Karpas-422 (cell line): ENCODE data around the gene NXPH1. TPM values are rescaled to one million over a fixed set of nuclear protein-coding genes. Genes with fewer than 3 reads are reported as not detected.

Experiments used
- DNase-seq: peaks from one replicate; pipeline ENCODE4 v3.0.0-alpha.2; 2015
- H2AFZ ChIP-seq: fragments of 200-600 bp; sonication (generic); 2 replicates; pipeline ENCODE4 v1.6.1; 2014; ENCODE audit warnings: antibody characterized with exemption, low read length, mixed read lengths
- H3K27ac ChIP-seq: fragments of 200-600 bp; sonication (generic); 2 replicates; pipeline ENCODE4 v1.5.1; 2014; ENCODE audit warnings: mild to moderate bottlenecking, low read length, moderate library complexity
- H3K27me3 ChIP-seq: fragments of 200-600 bp; sonication (generic); 2 replicates; pipeline ENCODE4 v1.6.1; 2014; ENCODE audit warnings: low read length, mixed read lengths
- H3K36me3 ChIP-seq: fragments of 200-600 bp; sonication (generic); 2 replicates; pipeline ENCODE4 v1.6.1; 2014; ENCODE audit warnings: low read length, mixed read lengths; ENCODE audit not compliant: insufficient read depth
- H3K4me1 ChIP-seq: fragments of 200-600 bp; sonication (generic); 2 replicates; pipeline ENCODE4 v1.6.1; 2014; ENCODE audit warnings: mild to moderate bottlenecking, low read length, mixed read lengths
- H3K4me2 ChIP-seq: fragments of 200-600 bp; sonication (generic); 2 replicates; pipeline ENCODE4 v1.6.1; 2014; ENCODE audit warnings: low read length, low read depth, mild to moderate bottlenecking; ENCODE audit not compliant: poor library complexity, severe bottlenecking
- H3K4me3 ChIP-seq: fragments of 200-600 bp; sonication (generic); 2 replicates; pipeline ENCODE4 v1.5.1; 2014; ENCODE audit warnings: mild to moderate bottlenecking, antibody characterized with exemption, low read length, mixed read lengths
- H3K79me2 ChIP-seq: fragments of 200-600 bp; sonication (generic); 2 replicates; pipeline ENCODE4 v1.6.1; 2014; ENCODE audit warnings: mild to moderate bottlenecking, low read length, mixed read lengths
- H3K9ac ChIP-seq: fragments of 200-600 bp; sonication (generic); 2 replicates; pipeline ENCODE4 v1.6.0; 2014; ENCODE audit warnings: low read length
- H3K9me2 ChIP-seq: fragments of 200-600 bp; sonication (generic), shearing (Covaris generic); replicated peaks from 2 replicates; pipeline ENCODE4 v1.6.0; 2014; ENCODE audit warnings: mild to moderate bottlenecking, low read length, moderate library complexity; ENCODE audit not compliant: insufficient read depth
- H3K9me3 ChIP-seq: fragments of 300-700, 200-600 bp; sonication (generic); 2 replicates; pipeline ENCODE4 v1.6.1; 2014; ENCODE audit warnings: low read length, mixed read lengths
- H4K20me1 ChIP-seq: fragments of 200-600 bp; sonication (generic); 2 replicates; pipeline ENCODE4 v1.6.1; 2014; ENCODE audit warnings: mild to moderate bottlenecking, antibody characterized with exemption, low read length, low read depth; ENCODE audit not compliant: insufficient read depth
- total RNA-seq: library from RNA; depleted of rRNA; stranded (reverse); fragments of >200 nt; shearing (Covaris generic); gene quantifications from 2 replicates; pipeline ENCODE4 v1.2.3, GENCODE V29; 2014; ENCODE audit warnings: low replicate concordance

NXPH1 gene
- total RNA-seq, 1 experiment from 2014 or later = not detected

GRCh38 chr7:8579661-8580194 is 146.3 kb downstream of the NXPH1 start:
- no peaks in the 10 kb centered on the region for H3K79me2 ChIP-seq
- H3K27me3 ChIP-seq = no peaks in the 10 kb centered on the region
- H3K4me2 ChIP-seq = no peak overlapping the region
- H3K4me3 ChIP-seq = no peak overlapping the region
- no peak overlapping the region for H3K9ac ChIP-seq
- DNase-seq = no peak
- H3K27ac ChIP-seq = no peak overlapping the region
- no peaks in the 10 kb centered on the region for H3K4me1 ChIP-seq
- no peaks in the 10 kb centered on the region for H3K9me2 ChIP-seq
- H3K9me3 ChIP-seq = no peaks in the 10 kb centered on the region
- no peaks in the 10 kb centered on the region for H4K20me1 ChIP-seq
- H2AFZ ChIP-seq = no peak overlapping the region
- no peaks in the 10 kb centered on the region for H3K36me3 ChIP-seq

- Histone ChIP-seq H3K9me2 (no peaks in the 10 kb centered on the region), H3K79me2 (no peaks in the 10 kb centered on the region), H3K27me3 (no peaks in the 10 kb centered on the region)
These were observed 148.4 kb downstream of the NXPH1 start for GRCh38 chr7:8581842-8582241.

GRCh38 chr7:8582728-8583127 is 149.3 kb downstream of the NXPH1 start:
- H3K9ac ChIP-seq = no peak overlapping the region
- no peaks in the 10 kb centered on the region for H4K20me1 ChIP-seq
- H3K4me2 ChIP-seq = no peak overlapping the region
- no peak overlapping the region for H3K27ac ChIP-seq
- H3K4me3 ChIP-seq = no peak overlapping the region
- H3K4me1 ChIP-seq = no peaks in the 10 kb centered on the region
- H2AFZ ChIP-seq = no peak overlapping the region
- no peaks in the 10 kb centered on the region for H3K79me2 ChIP-seq
- no peaks in the 10 kb centered on the region for H3K36me3 ChIP-seq
- no peaks in the 10 kb centered on the region for H3K9me3 ChIP-seq
- no peaks in the 10 kb centered on the region for H3K27me3 ChIP-seq
- H3K9me2 ChIP-seq = no peaks in the 10 kb centered on the region
- no peak for DNase-seq

More at GRCh38 chr7:8581842-8582241, 148.4 kb downstream of the NXPH1 start:
- Histone ChIP-seq H3K4me3 (no peak overlapping the region), H3K4me1 (no peaks in the 10 kb centered on the region), H3K36me3 (no peaks in the 10 kb centered on the region), H3K9me3 (no peaks in the 10 kb centered on the region), H2AFZ (no peak overlapping the region), H3K9ac (no peak overlapping the region), H3K27ac (no peak overlapping the region), H4K20me1 (no peaks in the 10 kb centered on the region), H3K4me2 (no peak overlapping the region)
- DNase-seq = no peak

GRCh38 chr7:8585591-8585990 is 152.2 kb downstream of the NXPH1 start:
- no peaks in the 10 kb centered on the region for H3K36me3 ChIP-seq
- no peaks in the 10 kb centered on the region for H3K4me1 ChIP-seq
- no peaks in the 10 kb centered on the region for H3K27me3 ChIP-seq
- no peaks in the 10 kb centered on the region for H3K79me2 ChIP-seq
- H3K4me3 ChIP-seq = no peak overlapping the region
- no peaks in the 10 kb centered on the region for H4K20me1 ChIP-seq
- no peak for DNase-seq
- H2AFZ ChIP-seq = no peak overlapping the region
- H3K9me3 ChIP-seq = no peaks in the 10 kb centered on the region
- H3K4me2 ChIP-seq = no peak overlapping the region
- H3K27ac ChIP-seq = no peak overlapping the region
- H3K9ac ChIP-seq = no peak overlapping the region
- H3K9me2 ChIP-seq = no peaks in the 10 kb centered on the region

- H3K9me2 ChIP-seq = no peaks in the 10 kb centered on the region
- H3K9ac ChIP-seq = no peak overlapping the region
- no peak overlapping the region for H3K27ac ChIP-seq
- H4K20me1 ChIP-seq = no peaks in the 10 kb centered on the region
- no peaks in the 10 kb centered on the region for H3K79me2 ChIP-seq
- no peak overlapping the region for H3K4me3 ChIP-seq
- DNase-seq = no peak
- H3K9me3 ChIP-seq = no peaks in the 10 kb centered on the region
- H3K4me2 ChIP-seq = no peak overlapping the region
- no peaks in the 10 kb centered on the region for H3K36me3 ChIP-seq
- no peaks in the 10 kb centered on the region for H3K27me3 ChIP-seq
- H3K4me1 ChIP-seq = no peaks in the 10 kb centered on the region
- H2AFZ ChIP-seq = no peak overlapping the region
These were observed 156.8 kb downstream of the NXPH1 start for GRCh38 chr7:8590225-8590624.

- H4K20me1 ChIP-seq = no peaks in the 10 kb centered on the region
- H2AFZ ChIP-seq = no peak overlapping the region
- no peak overlapping the region for H3K4me3 ChIP-seq
- no peaks in the 10 kb centered on the region for H3K79me2 ChIP-seq
- no peaks in the 10 kb centered on the region for H3K9me3 ChIP-seq
- H3K4me1 ChIP-seq = no peaks in the 10 kb centered on the region
- no peaks in the 10 kb centered on the region for H3K27me3 ChIP-seq
- no peak overlapping the region for H3K27ac ChIP-seq
- DNase-seq = no peak
- H3K9ac ChIP-seq = no peak overlapping the region
- no peak overlapping the region for H3K4me2 ChIP-seq
- H3K9me2 ChIP-seq = no peaks in the 10 kb centered on the region
- H3K36me3 ChIP-seq = no peaks in the 10 kb centered on the region
These were observed 157.4 kb downstream of the NXPH1 start for GRCh38 chr7:8590791-8591190.

GRCh38 chr7:8591289-8591688 is 157.9 kb downstream of the NXPH1 start:
- Histone ChIP-seq H3K79me2 (no peaks in the 10 kb centered on the region), H4K20me1 (no peaks in the 10 kb centered on the region), H3K4me1 (no peaks in the 10 kb centered on the region), H3K4me3 (no peak overlapping the region), H3K27ac (no peak overlapping the region), H3K36me3 (no peaks in the 10 kb centered on the region), H3K4me2 (no peak overlapping the region), H3K9ac (no peak overlapping the region), H3K9me2 (no peaks in the 10 kb centered on the region), H2AFZ (no peak overlapping the region), H3K9me3 (no peaks in the 10 kb centered on the region), H3K27me3 (no peaks in the 10 kb centered on the region)
- DNase-seq = no peak

GRCh38 chr7:8592167-8592566 is 158.8 kb downstream of the NXPH1 start:
- H3K9me3 ChIP-seq = no peaks in the 10 kb centered on the region
- no peaks in the 10 kb centered on the region for H3K36me3 ChIP-seq
- no peak overlapping the region for H3K27ac ChIP-seq
- no peak overlapping the region for H2AFZ ChIP-seq
- no peaks in the 10 kb centered on the region for H3K79me2 ChIP-seq
- no peak for DNase-seq
- no peak overlapping the region for H3K9ac ChIP-seq
- H3K9me2 ChIP-seq = no peaks in the 10 kb centered on the region
- no peaks in the 10 kb centered on the region for H3K4me1 ChIP-seq
- no peak overlapping the region for H3K4me2 ChIP-seq
- H4K20me1 ChIP-seq = no peaks in the 10 kb centered on the region
- H3K4me3 ChIP-seq = no peak overlapping the region
- H3K27me3 ChIP-seq = no peaks in the 10 kb centered on the region

GRCh38 chr7:8594115-8594514 is 160.7 kb downstream of the NXPH1 start:
- DNase-seq = no peak
- no peaks in the 10 kb centered on the region for H4K20me1 ChIP-seq

More at GRCh38 chr7:8594115-8594514, 160.7 kb downstream of the NXPH1 start:
- no peak overlapping the region for H3K27ac ChIP-seq
- H3K79me2 ChIP-seq = no peaks in the 10 kb centered on the region
- no peaks in the 10 kb centered on the region for H3K9me2 ChIP-seq
- H3K4me3 ChIP-seq = no peak overlapping the region
- H3K36me3 ChIP-seq = no peaks in the 10 kb centered on the region
- H3K4me2 ChIP-seq = no peak overlapping the region
- H3K27me3 ChIP-seq = no peaks in the 10 kb centered on the region
- H3K9me3 ChIP-seq = no peaks in the 10 kb centered on the region
- H2AFZ ChIP-seq = no peak overlapping the region
- H3K9ac ChIP-seq = no peak overlapping the region
- no peaks in the 10 kb centered on the region for H3K4me1 ChIP-seq
